Skeletal muscle satellite cell (primary cell): ENCODE measurements around the gene USP13.
"Not testable (repeated sequence)": the region's sequence is repeated elsewhere in the genome, so short reads cannot be mapped to it uniquely, and the experiment has no call there.

Experiments used
- H3K27me3 ChIP-seq: 2 replicates; pipeline ENCODE4 v1.7.0; 2013; ENCODE audit warnings: low read length; ENCODE audit not compliant: control insufficient read depth, insufficient read depth
- H3K36me3 ChIP-seq: 2 replicates; pipeline ENCODE4 v1.7.0; 2013; ENCODE audit warnings: mild to moderate bottlenecking, control low read depth, low read length; ENCODE audit not compliant: insufficient read depth
- H3K4me1 ChIP-seq: 2 replicates; pipeline ENCODE4 v1.7.0; 2013; ENCODE audit warnings: low read length; ENCODE audit not compliant: control insufficient read depth, insufficient read depth
- H3K4me2 ChIP-seq: 2 replicates; pipeline ENCODE4 v1.7.0; 2013; ENCODE audit warnings: mild to moderate bottlenecking, low read length
- H3K4me3 ChIP-seq: 2 replicates; pipeline ENCODE4 v1.7.0; 2013; ENCODE audit warnings: low read length
- H3K9ac ChIP-seq: 2 replicates; pipeline ENCODE4 v1.7.0; 2013; ENCODE audit warnings: mild to moderate bottlenecking, low read depth, low read length, moderate library complexity
- H3K9me3 ChIP-seq: replicated peaks from 2 replicates; pipeline ENCODE4 v1.7.0; 2013; ENCODE audit warnings: mild to moderate bottlenecking, control low read depth, low read length

Gene USP13

GRCh38 chr3:179624451-179624850 is 28.4 kb upstream of the USP13 start:
- Histone ChIP-seq H3K9ac (no peak overlapping the region), H3K36me3 (peaks cover 27% of the 10 kb centered on the region), H3K4me2 (no peak overlapping the region), H3K9me3 (no peaks in the 10 kb centered on the region), H3K4me3 (no peak overlapping the region), H3K4me1 (peaks cover 6% of the 10 kb centered on the region), H3K27me3 (no peaks in the 10 kb centered on the region)

- Histone ChIP-seq H3K36me3 (no peaks in the 10 kb centered on the region), H3K27me3 (no peaks in the 10 kb centered on the region), H3K4me2 (no peak overlapping the region), H3K4me1 (no peaks in the 10 kb centered on the region), H3K4me3 (no peak overlapping the region), H3K9me3 (no peaks in the 10 kb centered on the region), H3K9ac (no peak overlapping the region)
Observed at GRCh38 chr3:179630753-179631451, 21.9 kb upstream of the USP13 start.

GRCh38 chr3:179640469-179640868 is 12.4 kb upstream of the USP13 start:
- H3K27me3 ChIP-seq = no peaks in the 10 kb centered on the region
- no peak overlapping the region for H3K9ac ChIP-seq
- no peak overlapping the region for H3K4me3 ChIP-seq
- H3K4me2 ChIP-seq = no peak overlapping the region
- no peaks in the 10 kb centered on the region for H3K9me3 ChIP-seq
- H3K36me3 ChIP-seq = no peaks in the 10 kb centered on the region
- H3K4me1 ChIP-seq = no peaks in the 10 kb centered on the region

- Histone ChIP-seq H3K4me3 (no peak overlapping the region), H3K9ac (no peak overlapping the region), H3K9me3 (no peaks in the 10 kb centered on the region), H3K4me2 (no peak overlapping the region), H3K36me3 (no peaks in the 10 kb centered on the region), H3K4me1 (no peaks in the 10 kb centered on the region), H3K27me3 (no peaks in the 10 kb centered on the region)
Observed at GRCh38 chr3:179642871-179643270, 10.0 kb upstream of the USP13 start.

GRCh38 chr3:179643837-179644236 is 9.0 kb upstream of the USP13 start:
- H3K36me3 ChIP-seq, H3K4me3 ChIP-seq, H3K9ac ChIP-seq, H3K4me2 ChIP-seq, H3K27me3 ChIP-seq, H3K4me1 ChIP-seq, H3K9me3 ChIP-seq: not testable (repeated sequence)

GRCh38 chr3:179646177-179646576 is 6.7 kb upstream of the USP13 start:
- Histone ChIP-seq H3K4me2 (no peak overlapping the region), H3K27me3 (no peaks in the 10 kb centered on the region), H3K9ac (no peak overlapping the region), H3K4me3 (no peak overlapping the region), H3K36me3 (no peaks in the 10 kb centered on the region), H3K9me3 (no peaks in the 10 kb centered on the region), H3K4me1 (no peaks in the 10 kb centered on the region)

- H3K36me3 ChIP-seq = no peaks in the 10 kb centered on the region
Observed at GRCh38 chr3:179651687-179652446, 973 bp upstream of the USP13 start.

GRCh38 chr3:179653096-179653797 is 407 bp downstream of the USP13 start:
- no peaks in the 10 kb centered on the region for H3K27me3 ChIP-seq
- H3K36me3 ChIP-seq = no peaks in the 10 kb centered on the region
- peak overlapping the region; percentile 99 for H3K4me3 ChIP-seq
- H3K9ac ChIP-seq = peak overlapping the region; percentile 95
- peak overlapping the region; percentile 93 for H3K4me2 ChIP-seq
- peaks cover 5% of the 10 kb centered on the region for H3K4me1 ChIP-seq
- no peaks in the 10 kb centered on the region for H3K9me3 ChIP-seq

More at GRCh38 chr3:179651687-179652446, 973 bp upstream of the USP13 start:
- no peaks in the 10 kb centered on the region for H3K9me3 ChIP-seq
- peak overlapping the region; percentile 93 for H3K4me2 ChIP-seq
- H3K27me3 ChIP-seq = no peaks in the 10 kb centered on the region
- H3K4me1 ChIP-seq = peaks cover 5% of the 10 kb centered on the region
- H3K9ac ChIP-seq = peak overlapping the region; percentile 95
- peak overlapping the region; percentile 99 for H3K4me3 ChIP-seq

- H3K27me3 ChIP-seq = no peaks in the 10 kb centered on the region
- H3K4me2 ChIP-seq = peak overlapping the region; percentile 93
- no peak overlapping the region for H3K9ac ChIP-seq
- H3K4me1 ChIP-seq = peaks cover 5% of the 10 kb centered on the region
- no peak overlapping the region for H3K4me3 ChIP-seq
- no peaks in the 10 kb centered on the region for H3K9me3 ChIP-seq
- no peaks in the 10 kb centered on the region for H3K36me3 ChIP-seq
Observed at GRCh38 chr3:179655236-179655635, 2.4 kb downstream of the USP13 start.

- H3K9me3 ChIP-seq = no peaks in the 10 kb centered on the region
- H3K4me3 ChIP-seq = no peak overlapping the region
- H3K4me2 ChIP-seq = no peak overlapping the region
- no peaks in the 10 kb centered on the region for H3K36me3 ChIP-seq
- no peak overlapping the region for H3K9ac ChIP-seq
- H3K27me3 ChIP-seq = no peaks in the 10 kb centered on the region
- peaks cover 5% of the 10 kb centered on the region for H3K4me1 ChIP-seq
Observed at GRCh38 chr3:179658606-179659005, 5.8 kb downstream of the USP13 start.

- Histone ChIP-seq H3K36me3 (no peaks in the 10 kb centered on the region), H3K4me3 (no peak overlapping the region), H3K4me2 (no peak overlapping the region), H3K27me3 (no peaks in the 10 kb centered on the region), H3K4me1 (peaks cover 1% of the 10 kb centered on the region), H3K9ac (no peak overlapping the region), H3K9me3 (no peaks in the 10 kb centered on the region)
Observed at GRCh38 chr3:179660872-179661271, 8.0 kb downstream of the USP13 start.
